Omental fat pad (tissue), 4 donors: ENCODE data around the gene SLC15A2. TPM values are rescaled to one million over a fixed set of nuclear protein-coding genes. Genes with fewer than 3 reads are reported as not detected.

ENCODE experiments used
- ATAC-seq: fragments of 150-250 bp; one replicate; pipeline ENCODE4 v1.9.1; 2016; ENCODE audit warnings: mild to moderate bottlenecking, moderate library complexity; ENCODE audit not compliant: low FRiP score
- DNase-seq: peaks from one replicate; pipeline ENCODE4 v3.0.0-alpha.2; 2019; ENCODE audit warnings: low spot score
- CTCF ChIP-seq, 3 donors: fragments of 450-650 bp; IDR thresholded peaks; one replicate each; pipeline ENCODE4 v1.5.1; 2016 to 2017; ENCODE audit warnings: antibody characterized with exemption in 3 of 3, mild to moderate bottlenecking in 3 of 3, moderate library complexity in 2 of 3
- total RNA-seq, 4 donors: library from RNA; depleted of rRNA; stranded (reverse); fragments of >200 nt; gene quantifications; one replicate each; pipeline ENCODE4 v1.1.0, GENCODE V29; 2016

Gene SLC15A2
- total RNA-seq, 4 donors from 2014 or later = 1.7 to 2.8 (median 2.0) TPM

GRCh38 chr3:121895736-121896135 lies 1.5 kb downstream of the SLC15A2 start:
- DNase-seq = no peak
- no peak for ATAC-seq
- TF ChIP-seq CTCF (IDR thresholded peaks at IDR 0.05) = no peak

- DNase-seq = no peak
- no peak for TF ChIP-seq CTCF (IDR thresholded peaks at IDR 0.05)
- no peak for ATAC-seq
Observed at GRCh38 chr3:121896823-121897222, 2.6 kb downstream of the SLC15A2 start.

- no peak for TF ChIP-seq CTCF (IDR thresholded peaks at IDR 0.05)
- no peak for DNase-seq
- ATAC-seq = no peak
Observed at GRCh38 chr3:121897296-121897695, 3.1 kb downstream of the SLC15A2 start.

GRCh38 chr3:121913305-121913990 lies 19.2 kb downstream of the SLC15A2 start:
- no peak for TF ChIP-seq CTCF (IDR thresholded peaks at IDR 0.05)
- ATAC-seq (no peak), DNase-seq (no peak)

- no peak for ATAC-seq
- no peak for TF ChIP-seq CTCF (IDR thresholded peaks at IDR 0.05)
- DNase-seq = no peak
Observed at GRCh38 chr3:121914081-121914998, 20.1 kb downstream of the SLC15A2 start.

- no peak for TF ChIP-seq CTCF (IDR thresholded peaks at IDR 0.05)
- no peak for ATAC-seq
- DNase-seq = no peak
Observed at GRCh38 chr3:121916189-121916588, 22.0 kb downstream of the SLC15A2 start.
